ENCODE measurements around the gene MYL9.

MYL9 gene

GRCh38 chr20:36528176-36528874 lies 13.0 kb upstream of the MYL9 start:
- no peaks in the 10 kb centered on the region for H3K27me3 ChIP-seq (ENCODE audit: insufficient read depth, low read length, poor library complexity)
- DNase-seq, result no peak
- H3K4me1 ChIP-seq (ENCODE audit: control insufficient read depth, low read depth, low read length), result no peaks in the 10 kb centered on the region
- H4K8ac ChIP-seq (ENCODE audit: low read depth, low read length), result no peak overlapping the region
- no peak overlapping the region for H2BK15ac ChIP-seq (replicated peaks; ENCODE audit: low read depth)
- H3K27ac ChIP-seq (ENCODE audit: low read depth, low read length), result no peak overlapping the region
- no peak overlapping the region for H3K23ac ChIP-seq (ENCODE audit: low read length)
- H3K4ac ChIP-seq (ENCODE audit: low read depth, low read length), result no peak overlapping the region
- WGBS (ENCODE audit: extremely low coverage, insufficient coverage, low lambda C conversion rate), result no CpG with 5 or more reads among the region's 18 CpGs
- H3K9ac ChIP-seq (ENCODE audit: low read length), result no peak overlapping the region
- H3K79me2 ChIP-seq (ENCODE audit: control insufficient read depth, insufficient read depth, low read length), result no peaks in the 10 kb centered on the region
- no peak overlapping the region for H2AK5ac ChIP-seq (ENCODE audit: low read length)
- H3K4me2 ChIP-seq (ENCODE audit: low read length), result no peak overlapping the region
- no peak overlapping the region for H4K5ac ChIP-seq (ENCODE audit: low read length)
- H2BK5ac ChIP-seq (ENCODE audit: low read length), result no peak overlapping the region
- no peak overlapping the region for H3K56ac ChIP-seq (ENCODE audit: low read length)
- H3K36me3 ChIP-seq (ENCODE audit: control insufficient read depth, insufficient read depth, low read length), result peaks cover 12% of the 10 kb centered on the region
- H3K4me3 ChIP-seq (ENCODE audit: low read length), result no peak overlapping the region
- H2BK120ac ChIP-seq (ENCODE audit: low read depth, low read length), result no peak overlapping the region
- no peaks in the 10 kb centered on the region for H3K79me1 ChIP-seq (ENCODE audit: low read length)
- H3K18ac ChIP-seq (ENCODE audit: low read length), result no peak overlapping the region

- Histone ChIP-seq H2AK5ac (ENCODE audit: low read length) (no peak overlapping the region), H3K9ac (ENCODE audit: low read length) (no peak overlapping the region), H3K4me2 (ENCODE audit: low read length) (no peak overlapping the region), H2BK15ac (replicated peaks; ENCODE audit: low read depth) (no peak overlapping the region), H3K4me1 (ENCODE audit: control insufficient read depth, low read depth, low read length) (no peaks in the 10 kb centered on the region), H3K4ac (ENCODE audit: low read depth, low read length) (no peak overlapping the region), H3K27ac (ENCODE audit: low read depth, low read length) (no peak overlapping the region), H3K56ac (ENCODE audit: low read length) (no peak overlapping the region), H3K23ac (ENCODE audit: low read length) (no peak overlapping the region), H3K4me3 (ENCODE audit: low read length) (no peak overlapping the region), H3K79me1 (ENCODE audit: low read length) (no peaks in the 10 kb centered on the region), H4K5ac (ENCODE audit: low read length) (no peak overlapping the region), H2BK120ac (ENCODE audit: low read depth, low read length) (no peak overlapping the region), H2BK5ac (ENCODE audit: low read length) (no peak overlapping the region), H3K79me2 (ENCODE audit: control insufficient read depth, insufficient read depth, low read length) (no peaks in the 10 kb centered on the region), H4K8ac (ENCODE audit: low read depth, low read length) (no peak overlapping the region), H3K36me3 (ENCODE audit: control insufficient read depth, insufficient read depth, low read length) (peaks cover 12% of the 10 kb centered on the region), H3K27me3 (ENCODE audit: insufficient read depth, low read length, poor library complexity) (no peaks in the 10 kb centered on the region), H3K18ac (ENCODE audit: low read length) (no peak overlapping the region)
- WGBS (ENCODE audit: extremely low coverage, insufficient coverage, low lambda C conversion rate), result no CpG with 5 or more reads among the region's 14 CpGs
- DNase-seq, result no peak
These were observed 12.4 kb upstream of the MYL9 start for GRCh38 chr20:36528875-36529417.

DNA sequence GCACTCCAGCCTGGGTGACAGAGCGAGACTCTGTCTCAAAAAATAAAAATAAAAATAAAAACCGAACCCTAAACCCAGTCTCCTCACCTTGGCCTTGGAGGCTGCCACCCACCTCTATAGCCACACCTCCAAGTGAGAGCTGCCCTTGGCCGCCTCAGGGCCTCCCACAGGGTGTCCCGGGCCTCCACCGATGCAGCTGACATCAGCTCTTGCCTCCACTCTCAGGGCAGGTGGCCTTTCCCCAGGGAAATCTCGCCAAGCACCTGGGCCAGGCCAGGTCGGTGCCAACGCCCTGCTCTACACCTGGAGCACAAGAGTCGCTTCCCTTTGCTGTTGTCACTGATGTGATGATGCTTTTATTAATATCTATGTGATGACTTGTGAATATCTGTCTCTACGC lies 8.9 kb upstream of the MYL9 start:
- H3K4me2 ChIP-seq (ENCODE audit: low read length), result no peak overlapping the region
- DNase-seq, result no peak
- H2BK15ac ChIP-seq (replicated peaks; ENCODE audit: low read depth), result no peak overlapping the region
- no peak overlapping the region for H2BK120ac ChIP-seq (ENCODE audit: low read depth, low read length)
- H3K4me3 ChIP-seq (ENCODE audit: low read length), result no peak overlapping the region
- no peaks in the 10 kb centered on the region for H3K36me3 ChIP-seq (ENCODE audit: control insufficient read depth, insufficient read depth, low read length)
- H4K5ac ChIP-seq (ENCODE audit: low read length), result no peak overlapping the region
- H3K18ac ChIP-seq (ENCODE audit: low read length), result no peak overlapping the region
- H3K27me3 ChIP-seq (ENCODE audit: insufficient read depth, low read length, poor library complexity), result no peaks in the 10 kb centered on the region
- H3K79me2 ChIP-seq (ENCODE audit: control insufficient read depth, insufficient read depth, low read length), result no peaks in the 10 kb centered on the region
- H3K4me1 ChIP-seq (ENCODE audit: control insufficient read depth, low read depth, low read length), result no peaks in the 10 kb centered on the region
- H3K9ac ChIP-seq (ENCODE audit: low read length), result no peak overlapping the region
- H3K4ac ChIP-seq (ENCODE audit: low read depth, low read length), result no peak overlapping the region
- H3K27ac ChIP-seq (ENCODE audit: low read depth, low read length), result no peak overlapping the region
- H3K56ac ChIP-seq (ENCODE audit: low read length), result no peak overlapping the region
- no peak overlapping the region for H2AK5ac ChIP-seq (ENCODE audit: low read length)
- no CpG with 5 or more reads among the region's 10 CpGs for WGBS (ENCODE audit: extremely low coverage, insufficient coverage, low lambda C conversion rate)
- H3K79me1 ChIP-seq (ENCODE audit: low read length), result no peaks in the 10 kb centered on the region
- no peak overlapping the region for H3K23ac ChIP-seq (ENCODE audit: low read length)
- no peak overlapping the region for H2BK5ac ChIP-seq (ENCODE audit: low read length)
- H4K8ac ChIP-seq (ENCODE audit: low read depth, low read length), result no peak overlapping the region

GRCh38 chr20:36532822-36533221 lies 8.5 kb upstream of the MYL9 start:
- Histone ChIP-seq H3K79me1 (ENCODE audit: low read length) (no peaks in the 10 kb centered on the region), H3K4me1 (ENCODE audit: control insufficient read depth, low read depth, low read length) (no peaks in the 10 kb centered on the region), H2BK5ac (ENCODE audit: low read length) (no peak overlapping the region), H3K18ac (ENCODE audit: low read length) (no peak overlapping the region), H4K8ac (ENCODE audit: low read depth, low read length) (no peak overlapping the region), H3K4ac (ENCODE audit: low read depth, low read length) (no peak overlapping the region), H3K27me3 (ENCODE audit: insufficient read depth, low read length, poor library complexity) (no peaks in the 10 kb centered on the region), H3K79me2 (ENCODE audit: control insufficient read depth, insufficient read depth, low read length) (no peaks in the 10 kb centered on the region), H2BK120ac (ENCODE audit: low read depth, low read length) (no peak overlapping the region), H3K9ac (ENCODE audit: low read length) (no peak overlapping the region), H3K23ac (ENCODE audit: low read length) (no peak overlapping the region), H3K56ac (ENCODE audit: low read length) (no peak overlapping the region), H3K36me3 (ENCODE audit: control insufficient read depth, insufficient read depth, low read length) (no peaks in the 10 kb centered on the region), H3K27ac (ENCODE audit: low read depth, low read length) (no peak overlapping the region), H4K5ac (ENCODE audit: low read length) (no peak overlapping the region), H3K4me3 (ENCODE audit: low read length) (no peak overlapping the region), H3K4me2 (ENCODE audit: low read length) (no peak overlapping the region), H2BK15ac (replicated peaks; ENCODE audit: low read depth) (no peak overlapping the region), H2AK5ac (ENCODE audit: low read length) (no peak overlapping the region)
- DNase-seq, result no peak
- WGBS (ENCODE audit: extremely low coverage, insufficient coverage, low lambda C conversion rate), result no CpG with 5 or more reads among the region's 3 CpGs

DNA sequence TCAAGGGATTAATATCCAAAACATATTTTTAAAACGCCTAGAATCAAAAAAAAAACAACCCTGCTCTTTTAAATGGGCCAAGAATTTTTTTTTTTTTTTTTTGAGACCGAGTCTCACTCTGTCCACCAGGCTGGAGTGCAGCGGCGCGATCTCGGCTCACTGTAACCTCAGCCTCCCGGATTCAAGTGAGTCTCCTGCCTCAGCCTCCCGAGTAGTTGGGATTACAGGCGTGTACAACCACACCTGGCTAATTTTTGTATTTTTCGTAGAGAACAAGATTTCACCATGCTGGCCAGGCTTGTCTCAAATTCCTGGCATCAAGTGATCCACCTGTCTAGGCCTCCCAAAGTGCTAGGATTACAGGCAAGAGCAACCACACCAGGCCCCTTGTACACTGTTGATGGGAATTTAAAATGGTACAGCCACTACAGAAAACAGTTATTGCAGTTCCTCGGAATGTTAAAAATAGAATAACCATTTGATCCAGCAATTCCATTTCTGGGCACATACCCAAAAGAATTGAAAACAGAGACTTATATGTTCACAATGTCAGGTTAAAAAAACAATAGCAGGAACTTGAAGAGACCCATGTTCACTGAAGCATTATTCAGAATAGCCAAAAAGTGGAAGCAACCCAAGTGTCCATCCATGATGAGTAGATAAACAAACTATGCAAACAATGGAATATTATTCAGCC lies 3.1 kb upstream of the MYL9 start:
- H3K4me2 ChIP-seq (ENCODE audit: low read length), result no peak overlapping the region
- no peak overlapping the region for H3K56ac ChIP-seq (ENCODE audit: low read length)
- WGBS (ENCODE audit: extremely low coverage, insufficient coverage, low lambda C conversion rate), result no CpG with 5 or more reads among the region's 11 CpGs
- peaks cover 17% of the 10 kb centered on the region for H3K79me2 ChIP-seq (ENCODE audit: control insufficient read depth, insufficient read depth, low read length)
- no peak overlapping the region for H2BK5ac ChIP-seq (ENCODE audit: low read length)
- H3K4ac ChIP-seq (ENCODE audit: low read depth, low read length), result no peak overlapping the region
- no peak overlapping the region for H3K27ac ChIP-seq (ENCODE audit: low read depth, low read length)
- peaks cover 8% of the 10 kb centered on the region for H3K79me1 ChIP-seq (ENCODE audit: low read length)
- peaks cover 5% of the 10 kb centered on the region for H3K4me1 ChIP-seq (ENCODE audit: control insufficient read depth, low read depth, low read length)
- H2BK15ac ChIP-seq (replicated peaks; ENCODE audit: low read depth), result no peak overlapping the region
- H3K18ac ChIP-seq (ENCODE audit: low read length), result no peak overlapping the region
- no peak overlapping the region for H3K9ac ChIP-seq (ENCODE audit: low read length)
- no peak overlapping the region for H2BK120ac ChIP-seq (ENCODE audit: low read depth, low read length)
- no peaks in the 10 kb centered on the region for H3K27me3 ChIP-seq (ENCODE audit: insufficient read depth, low read length, poor library complexity)
- H2AK5ac ChIP-seq (ENCODE audit: low read length), result no peak overlapping the region
- no peaks in the 10 kb centered on the region for H3K36me3 ChIP-seq (ENCODE audit: control insufficient read depth, insufficient read depth, low read length)
- H3K23ac ChIP-seq (ENCODE audit: low read length), result no peak overlapping the region
- H3K4me3 ChIP-seq (ENCODE audit: low read length), result no peak overlapping the region
- no peak overlapping the region for H4K5ac ChIP-seq (ENCODE audit: low read length)
- H4K8ac ChIP-seq (ENCODE audit: low read depth, low read length), result no peak overlapping the region
- DNase-seq, result no peak
